Cardiac fibroblast (primary cell): ENCODE measurements around the gene CNGA4.

Source experiments
- DNase-seq, 2 donors: peaks; one replicate each; pipeline versions ENCODE4 v3.0.0 to v3.0.0-alpha.2; 2010; ENCODE audit warnings: low read depth in 2 of 2
- H3K4me3 ChIP-seq, 2 donors: replicated peaks in 1 of 2; 1 replicate in 1 of 2; 2 replicates in 1 of 2; pipeline ENCODE4 v1.5.1; 2011; ENCODE audit warnings: low read depth in 2 of 2, low read length in 2 of 2, mild to moderate bottlenecking in 2 of 2, moderate library complexity in 1 of 2
- CTCF ChIP-seq: IDR thresholded peaks from one replicate; pipeline ENCODE4 v1.5.1; 2011; ENCODE audit warnings: low read depth, mild to moderate bottlenecking, low read length, inconsistent platforms

CNGA4 gene

GRCh38 chr11:6224421-6224820 is 14.5 kb upstream of the CNGA4 start:
- no peak overlapping the region for H3K4me3 ChIP-seq
- TF ChIP-seq CTCF: no peak
- no peak for DNase-seq

DNA sequence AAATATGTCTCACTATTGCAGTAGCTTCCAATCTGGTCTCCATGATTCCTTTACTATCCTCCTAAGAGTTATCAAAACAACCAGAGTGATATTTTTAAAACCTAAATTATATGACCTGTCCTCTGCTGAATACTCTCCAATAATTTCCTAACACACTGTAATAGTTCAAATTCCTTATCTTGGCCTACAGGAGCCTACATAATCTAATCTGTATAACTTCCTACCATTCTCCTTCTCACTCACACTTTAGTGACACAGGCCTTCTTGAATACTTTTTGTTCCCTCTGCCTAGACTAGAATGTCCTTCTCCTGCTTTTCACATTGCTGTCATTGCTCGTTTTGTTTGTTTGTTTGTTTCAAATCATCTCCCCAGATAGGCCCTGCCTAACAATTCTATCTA is 13.9 kb upstream of the CNGA4 start:
- no peak for TF ChIP-seq CTCF
- no peak overlapping the region for H3K4me3 ChIP-seq
- DNase-seq: no peak

DNA sequence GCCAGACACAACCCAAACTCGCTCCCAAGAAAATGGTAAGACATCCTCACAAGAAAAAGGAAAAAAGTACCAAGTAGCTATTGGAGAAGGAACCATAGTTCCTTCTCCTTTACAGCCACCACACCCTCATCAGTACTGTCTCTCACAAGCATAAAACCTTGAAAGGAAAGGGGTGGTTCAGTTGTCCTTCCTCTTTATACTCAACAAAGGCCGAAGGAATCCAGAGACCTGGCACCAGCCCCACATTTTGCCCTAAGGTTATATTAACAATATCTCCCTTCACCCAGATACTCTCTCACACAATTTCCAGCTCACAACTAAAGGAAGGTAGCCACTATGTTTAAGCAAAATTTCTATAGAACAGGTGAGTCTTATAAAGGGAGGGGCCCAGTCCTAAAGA is 13.0 kb upstream of the CNGA4 start:
- no peak for TF ChIP-seq CTCF
- DNase-seq: no peak
- H3K4me3 ChIP-seq: no peak overlapping the region

DNA sequence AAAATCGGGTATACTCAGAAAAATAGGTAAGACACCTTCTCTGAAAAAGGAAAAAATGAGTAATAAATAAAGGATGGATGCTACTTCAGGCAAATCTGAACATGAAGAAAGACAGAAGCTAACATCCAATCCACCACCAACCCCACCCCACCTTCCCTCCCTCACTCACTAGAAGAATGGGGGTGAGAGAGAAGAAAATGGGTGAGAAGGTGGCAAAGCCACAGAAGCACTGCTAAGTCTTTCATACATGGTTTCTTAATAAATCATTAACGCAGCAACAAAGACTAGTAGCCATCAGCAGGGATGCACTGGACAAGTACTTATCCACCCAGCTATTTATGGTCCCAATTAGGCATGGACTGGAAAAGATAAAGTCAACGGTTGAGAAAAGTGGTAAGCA is 10.4 kb upstream of the CNGA4 start:
- no peak for DNase-seq
- no peak overlapping the region for H3K4me3 ChIP-seq

GRCh38 chr11:6229911-6230310 is 9.0 kb upstream of the CNGA4 start:
- DNase-seq: no peak
- no peak for TF ChIP-seq CTCF
- no peak overlapping the region for H3K4me3 ChIP-seq

More for the DNA sequence above, 10.4 kb upstream of the CNGA4 start:
- TF ChIP-seq CTCF: no peak

DNA sequence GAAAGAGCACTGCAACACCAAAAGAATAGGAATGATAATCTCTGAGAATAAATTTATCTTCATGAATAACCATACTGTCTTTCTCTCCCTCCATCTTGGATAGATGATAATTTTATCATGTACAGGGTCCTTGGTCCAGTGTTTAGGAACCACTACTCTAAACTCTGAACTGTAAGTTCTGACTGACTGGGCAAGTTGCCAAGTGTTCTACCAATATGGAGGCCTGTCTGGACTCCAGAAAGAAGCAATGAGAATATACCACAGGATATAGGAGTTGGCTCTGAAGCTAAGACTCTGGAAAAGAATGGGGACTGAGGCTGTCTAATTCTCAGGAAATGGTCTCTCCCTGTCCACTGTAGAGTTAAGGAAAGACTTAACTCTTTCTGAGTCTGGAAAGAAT is 6.0 kb upstream of the CNGA4 start:
- no peak overlapping the region for H3K4me3 ChIP-seq
- TF ChIP-seq CTCF: no peak

DNA sequence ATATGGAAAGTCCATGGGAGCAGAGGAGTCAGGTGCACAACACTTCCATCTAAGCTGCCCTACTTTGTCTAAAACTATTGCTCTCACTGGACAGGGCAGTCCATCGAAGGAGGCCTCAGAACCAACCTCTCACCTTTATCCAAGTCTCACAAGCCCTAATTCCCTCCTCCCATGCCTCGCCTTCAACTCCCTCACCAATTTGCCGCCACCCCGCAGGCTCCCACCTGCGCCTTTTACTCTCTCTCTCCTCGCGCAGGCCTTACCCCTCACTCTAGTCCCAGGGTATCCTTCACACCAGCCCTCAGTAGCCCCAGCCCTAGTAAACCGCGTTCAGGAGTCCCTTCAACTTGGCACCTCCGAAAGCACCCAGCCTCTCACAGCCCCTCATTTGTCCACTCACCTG is 4.9 kb upstream of the CNGA4 start:
- DNase-seq: no peak
- H3K4me3 ChIP-seq: peak overlapping the region; percentile 84 to 95
- no peak for TF ChIP-seq CTCF

More for the DNA sequence above, 6.0 kb upstream of the CNGA4 start:
- peak in 1 of 2 donors; percentile 14 for DNase-seq
